Right ventricle myocardium superior (tissue), 1 donor: ENCODE results near the gene NDUFB11. TPM values are rescaled to one million over a fixed set of nuclear protein-coding genes. Genes with fewer than 3 reads are reported as not detected.
"Not testable (repeated sequence)": the region's sequence is repeated elsewhere in the genome, so short reads cannot be mapped to it uniquely, and the experiment has no call there.

ENCODE experiments used
- ATAC-seq: fragments of 200-7000 bp; cut with Tn5 transposase; one replicate; pipeline ENCODE4 v1.9.1; 2020; ENCODE audit warnings: mild to moderate bottlenecking; ENCODE audit not compliant: poor library complexity
- DNase-seq: peaks from one replicate; pipeline ENCODE4 v3.0.0-alpha.2; 2020
- intact Hi-C: fragments of 100-400 bp; cut with DNase I; formaldehyde crosslinking; loops from one replicate; pipeline ENCODE4 v1.11.2; 2022
- total RNA-seq: library from RNA; stranded (reverse); fragmentation: NEBNext Ultra II Directional; extraction: Animal tissue kit (Norgen Biotek cat#: 25700); gene quantifications from one replicate; pipeline ENCODE4 v1.2.1, GENCODE V29; 2021
- donor health status: DM: no; HTN: yes; CAD: no; lungs with severe emphysema.

NDUFB11 gene
- total RNA-seq, 1 donor from 2014 or later, result 196 TPM

DNA sequence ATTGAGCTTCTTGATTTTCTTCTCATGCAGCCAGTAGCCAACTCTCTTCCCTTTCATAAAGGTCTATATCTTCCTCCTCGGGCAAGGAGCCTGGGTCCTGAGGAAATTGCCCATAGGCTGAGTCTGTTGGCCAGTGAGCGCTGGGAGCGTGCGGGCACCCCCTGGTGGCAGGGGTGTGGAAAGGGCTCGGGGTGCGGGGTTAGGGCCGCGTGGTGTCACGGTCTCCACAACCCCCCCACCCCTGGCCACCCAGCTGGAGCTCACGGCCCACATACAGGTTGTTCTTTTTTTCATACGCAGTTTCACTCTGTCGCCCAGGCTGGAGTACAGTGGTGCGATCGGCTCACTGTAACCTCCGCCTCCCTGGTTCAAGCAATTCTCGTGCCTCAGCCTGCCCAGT, 13.6 kb upstream of the NDUFB11 start:
- DNase-seq, result no peak
- intact Hi-C loops, result no loop called here
- ATAC-seq, result no peak

DNA sequence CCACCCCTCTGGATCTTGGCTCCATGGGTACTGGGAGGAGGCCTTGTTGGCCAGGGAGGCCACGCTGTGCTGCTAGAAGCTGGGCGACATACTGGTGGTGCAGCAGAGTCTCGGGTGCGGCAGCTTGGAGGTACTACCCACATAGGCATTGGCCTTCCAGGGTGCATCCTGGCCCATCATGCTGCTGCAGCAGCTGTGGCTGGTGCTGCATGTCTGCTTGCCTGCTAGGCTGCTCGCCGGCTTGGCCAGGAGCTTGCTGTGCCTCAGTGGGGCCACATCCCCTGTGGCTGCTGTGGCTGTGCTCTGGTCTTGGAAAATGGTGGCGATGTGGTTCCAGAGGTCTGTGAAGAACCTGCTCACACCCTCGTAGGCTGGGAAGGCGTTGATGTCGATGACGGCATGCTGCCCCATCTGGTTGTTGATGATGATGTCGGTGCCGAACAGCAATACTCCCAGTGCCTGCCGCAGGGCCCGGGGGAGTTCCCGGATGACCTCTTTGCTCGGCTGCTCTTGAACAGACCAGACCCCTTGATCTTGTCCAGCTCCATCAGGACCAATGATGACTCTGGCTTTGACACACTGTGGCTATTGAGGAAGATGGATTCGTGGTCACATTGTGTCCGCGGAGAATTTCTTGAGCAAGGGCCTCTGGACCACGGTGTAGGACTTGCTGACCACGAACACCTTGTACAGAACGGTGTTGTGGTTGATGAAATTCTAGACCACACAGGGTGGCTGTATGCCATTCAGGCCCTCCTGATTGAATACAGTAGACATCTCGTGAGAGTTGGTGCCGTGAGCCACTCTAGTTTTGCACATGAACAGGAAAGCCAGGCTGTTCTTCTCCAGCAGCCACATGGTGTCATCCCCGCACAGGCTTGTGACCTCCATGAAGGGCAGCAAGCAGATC, 12.4 kb upstream of the NDUFB11 start:
- DNase-seq (no peak), ATAC-seq (no peak)
- intact Hi-C loops, result no loop called here

DNA sequence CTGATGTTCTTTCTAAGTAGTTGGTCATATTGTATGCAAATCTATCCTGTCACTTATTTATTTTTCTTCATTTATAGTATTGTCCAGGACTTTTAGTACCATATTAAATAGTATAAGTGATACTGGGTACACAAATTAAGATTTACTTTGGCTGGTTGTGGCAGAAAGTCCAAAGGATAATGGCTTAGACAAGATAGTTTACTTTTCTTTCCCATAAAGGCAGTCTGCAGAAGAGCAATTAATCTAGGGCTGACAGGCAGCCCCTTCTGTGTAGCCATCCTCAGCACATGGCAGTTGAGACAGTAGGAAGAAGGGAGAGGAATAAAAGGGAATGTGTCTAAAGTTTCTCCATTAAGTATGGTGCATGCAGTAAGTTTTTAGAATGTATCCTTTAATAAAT, 6.9 kb upstream of the NDUFB11 start:
- DNase-seq, result no peak
- no peak for ATAC-seq
- intact Hi-C loops, result no loop called here

DNA sequence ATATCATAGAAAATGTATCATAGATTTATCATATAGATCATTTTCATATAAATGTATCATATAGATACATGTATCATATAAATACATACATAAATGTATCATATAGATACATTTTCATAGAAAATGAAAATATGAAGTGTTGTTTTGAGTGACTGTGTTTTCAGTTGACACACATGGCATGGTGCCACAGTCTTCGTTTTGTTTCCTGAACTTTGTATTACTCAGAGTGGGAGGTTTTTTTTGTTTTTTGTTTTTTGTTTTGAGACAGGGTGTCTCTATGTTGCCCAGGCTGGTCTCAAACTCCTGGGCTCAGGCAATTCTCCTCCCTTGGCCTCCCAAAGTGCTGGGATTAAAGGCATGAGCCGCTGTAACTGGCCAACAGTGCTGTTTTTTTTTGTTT, 4.4 kb upstream of the NDUFB11 start:
- DNase-seq (no peak), ATAC-seq (no peak)
- intact Hi-C loops, result no loop called here

- ATAC-seq, result no peak
- intact Hi-C loops, result no loop called here
- no peak for DNase-seq
Measured at GRCh38 chrX:47146936-47147859, 2.7 kb upstream of the NDUFB11 start.

GRCh38 chrX:47146121-47146935, 1.8 kb upstream of the NDUFB11 start:
- ATAC-seq, result no peak
- no peak for DNase-seq
- intact Hi-C loops, result no loop called here

DNA sequence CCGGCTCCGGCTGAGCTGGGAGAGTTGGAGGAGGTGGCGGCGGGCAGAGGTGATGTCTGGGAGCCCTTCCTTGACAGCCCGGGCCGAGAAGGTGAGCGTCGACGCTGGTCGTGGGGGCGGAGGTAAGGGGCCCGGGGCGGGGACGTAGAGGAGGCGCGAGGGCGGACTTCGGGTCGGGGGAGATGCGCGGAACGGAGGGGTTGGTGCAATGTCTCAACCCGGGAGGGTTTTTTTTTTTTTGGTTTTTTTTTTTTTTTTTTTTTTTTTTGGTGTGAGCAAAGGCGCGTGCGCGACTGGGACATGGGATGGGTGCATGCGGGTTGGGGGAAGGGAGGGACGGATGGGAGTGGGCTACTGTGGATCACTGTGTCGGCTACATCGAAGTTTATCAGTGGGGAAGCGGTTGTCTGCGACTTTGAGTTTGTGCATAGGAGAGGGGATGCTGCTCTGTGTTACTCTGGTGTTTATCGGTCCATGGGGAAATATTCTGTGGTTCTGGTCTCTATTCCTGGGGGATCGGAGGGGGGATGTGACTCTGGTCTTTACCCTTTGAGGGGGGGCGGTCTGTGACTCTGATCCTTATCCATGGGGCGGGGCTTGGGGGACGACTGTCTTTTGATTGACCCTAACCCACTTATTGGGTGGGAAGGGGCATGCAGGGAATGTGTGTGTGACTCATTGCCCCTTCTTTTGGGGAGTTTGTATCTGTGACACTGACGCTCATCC, 1.1 kb upstream of the NDUFB11 start:
- ATAC-seq, result peak; percentile 30
- intact Hi-C loops, result no loop called here

GRCh38 chrX:47143894-47144625, 442 bp downstream of the NDUFB11 start:
- intact Hi-C loops, result no loop called here
- DNase-seq, result no peak
- peak; percentile 40 for ATAC-seq

More for the DNA sequence above, 1.1 kb upstream of the NDUFB11 start:
- DNase-seq, result no peak

DNA sequence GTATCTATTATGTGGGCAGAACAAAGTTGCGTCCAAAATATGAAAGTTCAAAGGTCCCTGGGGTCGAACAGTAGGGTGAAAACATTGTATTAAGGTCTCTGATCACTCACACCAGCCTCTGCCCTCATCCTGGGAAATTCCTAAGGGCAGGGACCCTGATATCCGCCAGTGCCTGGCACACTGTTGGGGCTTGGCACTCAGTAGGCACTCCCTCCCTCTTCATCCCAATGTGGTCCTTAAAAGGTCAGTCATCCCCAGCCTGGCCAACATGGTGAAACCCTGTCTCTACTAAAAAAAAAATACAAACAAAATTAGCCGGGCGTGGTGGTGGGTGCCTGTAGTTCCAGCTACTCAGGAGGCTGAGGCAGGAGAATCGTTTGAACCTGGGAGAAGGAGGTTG, 6.3 kb downstream of the NDUFB11 start:
- intact Hi-C loops, result no loop called here
- ATAC-seq, result no peak

DNA sequence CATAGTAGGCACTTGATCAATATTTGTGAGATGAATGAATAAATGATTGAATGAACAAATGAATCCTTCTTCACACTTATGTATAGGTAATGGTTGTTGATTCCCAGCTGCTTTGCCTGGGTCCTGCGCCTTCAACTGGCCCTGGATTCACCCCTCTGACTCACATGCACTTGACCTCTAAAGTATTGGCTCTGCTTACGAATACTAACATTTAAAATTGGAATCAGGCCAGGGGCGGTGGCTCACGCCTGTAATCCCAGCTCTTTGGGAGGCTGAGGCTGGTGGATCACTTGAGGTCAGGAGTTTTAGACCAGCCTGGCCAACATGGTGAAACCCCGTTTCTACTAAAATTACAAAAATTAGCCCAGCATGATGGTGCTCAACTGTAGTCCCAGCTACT, 8.9 kb downstream of the NDUFB11 start:
- intact Hi-C loops, ATAC-seq, DNase-seq: not testable (repeated sequence)

More for the DNA sequence above, 6.3 kb downstream of the NDUFB11 start:
- no peak for DNase-seq

GRCh38 chrX:47133493-47133892, 11.0 kb downstream of the NDUFB11 start:
- no peak for DNase-seq
- intact Hi-C loops, result no loop called here
- no peak for ATAC-seq

DNA sequence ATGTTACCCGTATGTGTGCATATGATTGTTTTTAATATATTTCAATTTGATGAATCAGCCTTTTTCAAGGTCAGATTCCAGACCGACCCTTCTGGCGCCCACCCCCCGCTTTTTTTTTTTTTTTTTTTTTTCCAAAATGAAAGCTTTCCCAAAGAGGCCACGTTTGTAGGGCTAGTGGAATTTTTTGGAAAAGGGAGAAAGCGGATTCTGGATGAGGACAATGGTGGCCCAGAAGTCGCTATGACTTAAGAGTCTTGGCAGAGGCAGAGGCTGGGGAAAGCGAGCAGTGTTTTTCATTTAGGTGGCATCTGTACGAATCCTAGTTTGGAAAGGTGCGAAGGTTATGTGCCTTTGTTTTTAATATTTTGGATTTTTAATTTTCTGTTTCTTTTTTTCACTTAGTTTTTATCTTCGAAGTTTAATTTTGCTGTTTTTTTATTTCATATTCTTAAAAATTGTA, 14.6 kb downstream of the NDUFB11 start:
- no peak for ATAC-seq
- DNase-seq, result no peak
- intact Hi-C loops, result no loop called here

DNA sequence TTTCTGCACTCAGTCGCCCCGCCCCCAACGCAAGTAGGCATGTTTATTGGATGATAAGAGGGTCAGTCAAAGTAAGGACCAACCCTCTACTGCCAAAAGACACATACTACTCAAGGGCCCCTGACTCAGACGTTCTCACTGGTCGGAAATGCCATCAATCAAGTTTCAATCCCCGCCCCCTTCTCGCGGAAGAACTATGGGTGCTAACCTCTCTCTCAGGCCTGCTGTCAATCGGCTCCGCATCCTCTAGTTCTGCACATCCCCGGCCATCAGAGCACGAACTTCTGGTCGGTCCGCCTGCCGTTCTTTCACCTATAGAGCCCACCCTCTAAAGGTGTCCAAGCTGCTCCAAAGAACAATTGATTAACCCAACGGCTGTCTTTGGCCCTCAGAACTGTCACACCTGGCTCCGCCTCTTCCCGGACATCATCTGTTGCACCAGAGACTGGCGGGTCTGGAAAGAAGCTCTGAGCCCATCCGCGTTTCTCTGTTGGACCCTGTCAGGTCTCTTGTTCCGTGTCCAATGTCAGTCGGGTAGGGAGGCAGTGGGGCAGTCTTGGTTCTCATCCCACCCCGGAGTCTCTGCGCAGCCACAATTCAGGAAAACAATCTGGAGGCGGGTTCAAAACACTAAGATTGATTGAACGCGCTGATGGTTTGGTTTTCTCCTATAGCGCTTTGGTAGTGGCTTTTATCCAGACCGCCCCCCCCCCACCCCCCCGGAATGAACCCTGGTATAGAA, 15.2 kb downstream of the NDUFB11 start:
- intact Hi-C loops, result no loop called here
- DNase-seq (peak; percentile 93), ATAC-seq (peak; percentile 99)

DNA sequence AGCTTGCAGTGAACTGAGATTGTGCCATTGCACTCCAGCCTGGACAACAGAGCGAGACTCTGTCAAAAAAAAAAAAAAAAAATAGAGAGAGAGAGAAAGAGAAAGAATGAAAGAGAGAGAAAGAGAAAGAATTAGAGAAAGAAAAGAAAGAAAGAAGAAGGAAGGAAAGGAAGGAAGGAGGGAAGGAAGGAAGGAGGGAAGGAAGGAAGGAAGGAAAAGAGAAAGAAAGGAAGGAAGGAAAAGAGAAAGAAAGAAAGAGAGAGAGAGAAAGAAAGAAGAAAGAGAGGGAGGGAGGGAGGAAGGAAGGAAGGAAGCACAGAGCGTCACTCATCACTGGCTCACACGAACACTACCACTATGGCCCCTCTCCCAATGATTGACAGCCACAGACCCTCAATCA, 20.0 kb downstream of the NDUFB11 start:
- intact Hi-C loops, ATAC-seq, DNase-seq: not testable (repeated sequence)

DNA sequence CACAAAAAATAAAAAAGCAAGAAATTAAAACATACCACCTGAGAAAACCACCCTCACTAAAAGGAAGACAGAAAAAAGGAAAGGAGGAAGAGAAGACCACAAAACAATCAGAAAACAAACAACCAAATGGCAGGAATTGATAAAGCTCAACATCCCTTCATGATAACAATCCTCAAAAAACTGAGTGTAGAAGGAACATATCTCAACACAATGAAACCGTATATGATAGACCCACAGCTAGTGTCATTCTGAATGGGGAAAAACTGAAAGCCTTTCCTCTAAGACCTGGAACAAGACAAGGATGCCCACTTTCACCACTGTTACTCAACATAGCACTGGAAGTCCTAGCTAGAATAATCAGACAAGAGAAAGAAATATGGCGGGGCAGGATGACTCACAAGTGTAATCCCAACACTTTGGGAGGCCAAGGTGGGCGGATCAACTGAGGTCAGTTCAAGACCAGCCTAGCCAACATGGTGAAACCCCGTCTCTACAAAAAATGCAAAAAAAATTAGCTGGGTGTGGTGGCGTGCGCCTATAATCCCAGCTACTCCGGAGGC, 27.9 kb downstream of the NDUFB11 start:
- intact Hi-C loops, DNase-seq, ATAC-seq: not testable (repeated sequence)

GRCh38 chrX:47112316-47112954, 32.1 kb downstream of the NDUFB11 start:
- DNase-seq, result peak; percentile 37
- intact Hi-C loops, result no loop called here
- peak; percentile 43 for ATAC-seq
